Keratinocyte (primary cell): ENCODE results near the gene CFAP58. TPM values are rescaled to one million over a fixed set of nuclear protein-coding genes. Genes with fewer than 3 reads are reported as not detected.

Experiments used
- DNase-seq: peaks from one replicate; pipeline ENCODE4 v3.0.0-alpha.2; 2011; ENCODE audit warnings: low read depth, missing footprints, low spot score
- FAIRE-seq: peaks from 2 replicates; lab custom pipeline; 2011; peaks lifted over from hg19 to GRCh38; lab: Jason Lieb, UNC
- H2AFZ ChIP-seq: 2 replicates; pipeline ENCODE4 v1.6.0; 2012; ENCODE audit warnings: low read length, control low read depth, inconsistent platforms; ENCODE audit not compliant: control insufficient read depth
- H3K27ac ChIP-seq: 2 replicates; pipeline ENCODE4 v1.5.1; 2011; ENCODE audit warnings: low read length; ENCODE audit not compliant: control insufficient read depth, insufficient read depth
- H3K27me3 ChIP-seq: 3 replicates; pipeline ENCODE4 v1.6.0; 2011; ENCODE audit warnings: low read length; ENCODE audit not compliant: control insufficient read depth, insufficient read depth; ENCODE audit errors: extremely low read depth
- H3K36me3 ChIP-seq, 2 experiments: 2 replicates in 1 of 2; 3 replicates in 1 of 2; pipeline ENCODE4 v1.5.1; 2011; ENCODE audit warnings: low read length in 2 of 2, mild to moderate bottlenecking in 1 of 2; ENCODE audit not compliant: control insufficient read depth in 2 of 2, insufficient read depth in 2 of 2; ENCODE audit errors: extremely low read depth in 1 of 2
- H3K4me1 ChIP-seq: 3 replicates; pipeline ENCODE4 v1.5.1; 2011; ENCODE audit warnings: low read length; ENCODE audit not compliant: control insufficient read depth, insufficient read depth; ENCODE audit errors: extremely low read depth
- H3K4me2 ChIP-seq: 3 replicates; pipeline ENCODE4 v1.6.0; 2011; ENCODE audit warnings: low read depth, low read length; ENCODE audit not compliant: control insufficient read depth, insufficient read depth; ENCODE audit errors: extremely low read depth
- H3K4me3 ChIP-seq, 3 experiments: fragments of 200-600 bp in 1 of 3; sonication (generic) in 1 of 3; 2 replicates in 2 of 3; 3 replicates in 1 of 3; pipeline ENCODE4 v1.5.1; 2011 to 2016; ENCODE audit warnings: low read length in 3 of 3, mild to moderate bottlenecking in 3 of 3, control low read depth in 2 of 3, inconsistent platforms in 1 of 3, low read depth in 1 of 3, mixed read lengths in 1 of 3, mixed run types in 1 of 3, moderate library complexity in 1 of 3; ENCODE audit not compliant: control insufficient read depth in 2 of 3, insufficient read depth in 2 of 3; ENCODE audit errors: extremely low read depth in 1 of 3
- H3K79me2 ChIP-seq: 2 replicates; pipeline ENCODE4 v1.6.0; 2012; ENCODE audit warnings: low read length; ENCODE audit not compliant: control insufficient read depth, insufficient read depth
- H3K9ac ChIP-seq: 3 replicates; pipeline ENCODE4 v1.6.0; 2011; ENCODE audit warnings: low read length; ENCODE audit not compliant: control insufficient read depth, insufficient read depth; ENCODE audit errors: extremely low read depth
- H3K9me1 ChIP-seq: 3 replicates; pipeline ENCODE4 v1.6.0; 2011; ENCODE audit warnings: low read length; ENCODE audit not compliant: control insufficient read depth, insufficient read depth; ENCODE audit errors: extremely low read depth
- H3K9me3 ChIP-seq: 2 replicates; pipeline ENCODE4 v1.5.1; 2012; ENCODE audit warnings: low read depth, low read length; ENCODE audit not compliant: control insufficient read depth
- H4K20me1 ChIP-seq: 3 replicates; pipeline ENCODE4 v1.6.0; 2011; ENCODE audit warnings: low read length; ENCODE audit not compliant: control insufficient read depth, insufficient read depth; ENCODE audit errors: extremely low read depth
- CTCF ChIP-seq, 3 experiments: IDR thresholded peaks in 1 of 3; conservative IDR thresholded peaks in 1 of 3; optimal IDR thresholded peaks in 1 of 3; 2 replicates in 2 of 3; 3 replicates in 1 of 3; pipeline versions ENCODE3 to v1.5.1; 2011; ENCODE audit warnings: low read length in 3 of 3, mild to moderate bottlenecking in 3 of 3, moderate library complexity in 2 of 3, control low read depth in 1 of 3, inconsistent platforms in 1 of 3; ENCODE audit not compliant: insufficient read depth in 2 of 3; ENCODE audit errors: extremely low read depth in 1 of 3
- EZH2 ChIP-seq: IDR thresholded peaks from one replicate; pipeline ENCODE4 v1.6.1; 2012; ENCODE audit warnings: inconsistent platforms, mild to moderate bottlenecking, low read length, moderate library complexity
- dilution Hi-C: fragments of 300-500 bp; cut with MboI; formaldehyde crosslinking; loops from one replicate; pipeline ENCODE4 v1.7.0; 2020; ENCODE audit warnings: low sequenced_read_pairs; ENCODE audit not compliant: extremely low pct_ligation_motif_present
- polyA plus RNA-seq, 5 experiments: library from polyadenylated mRNA; depleted of rRNA in 3 of 5; stranded (reverse) in 3 of 5; stranded (forward) in 1 of 5; unstranded in 1 of 5; fragments of >200 nt; gene quantifications; 1 replicate in 1 of 5; 2 replicates in 3 of 5; 3 replicates in 1 of 5; pipeline versions ENCODE4 v1.2.1 to v1.2.3, GENCODE V29; 2011 to 2012; ENCODE audit warnings: missing spikeins in 2 of 5, low read depth in 1 of 5, low replicate concordance in 1 of 5

CFAP58 gene
- polyA plus RNA-seq, 1 donor (not counting 4 experiments of a cell fraction or from before 2014, with no cell fraction given): 2.3 TPM

- Histone ChIP-seq H3K4me3 (no peak overlapping the region), H3K9me1 (no peaks in the 10 kb centered on the region), H4K20me1 (no peaks in the 10 kb centered on the region), H3K27me3 (peaks cover 8% of the 10 kb centered on the region), H3K4me1 (peaks cover 38% of the 10 kb centered on the region), H2AFZ (no peak overlapping the region), H3K4me2 (peak overlapping the region; percentile 17), H3K27ac (no peak overlapping the region), H3K36me3 (no peaks in the 10 kb centered on the region), H3K9me3 (no peaks in the 10 kb centered on the region), H3K79me2 (no peaks in the 10 kb centered on the region), H3K9ac (no peak overlapping the region)
- no peak for FAIRE-seq
- no peak for DNase-seq
- dilution Hi-C loops: no loop called here
- TF ChIP-seq EZH2 (no peak), CTCF (optimal IDR thresholded peaks at IDR 0.05 in 1 of 3, IDR thresholded peaks at IDR 0.05 in 1 of 3, conservative IDR thresholded peaks at IDR 0.05 in 1 of 3; ENCODE audit: extremely low read depth in 1 of 3, insufficient read depth in 2 of 3, low read length in 3 of 3) (no peak)
These were observed 1.7 kb upstream of the CFAP58 start for GRCh38 chr10:104351919-104352318.

GRCh38 chr10:104359811-104360210, 6.2 kb downstream of the CFAP58 start:
- dilution Hi-C loops: no loop called here
- H3K27me3 ChIP-seq: peaks cover 8% of the 10 kb centered on the region
- no peaks in the 10 kb centered on the region for H3K9me1 ChIP-seq
- no peaks in the 10 kb centered on the region for H3K36me3 ChIP-seq
- no peak overlapping the region for H3K4me3 ChIP-seq
- H4K20me1 ChIP-seq: no peaks in the 10 kb centered on the region
- H2AFZ ChIP-seq: no peak overlapping the region
- FAIRE-seq: no peak
- no peaks in the 10 kb centered on the region for H3K4me1 ChIP-seq
- no peak overlapping the region for H3K4me2 ChIP-seq
- DNase-seq: no peak
- H3K9ac ChIP-seq: no peak overlapping the region
- no peaks in the 10 kb centered on the region for H3K9me3 ChIP-seq
- TF ChIP-seq EZH2 (no peak), CTCF (optimal IDR thresholded peaks at IDR 0.05 in 1 of 3, IDR thresholded peaks at IDR 0.05 in 1 of 3, conservative IDR thresholded peaks at IDR 0.05 in 1 of 3; ENCODE audit: extremely low read depth in 1 of 3, insufficient read depth in 2 of 3, low read length in 3 of 3) (no peak)
- H3K79me2 ChIP-seq: no peaks in the 10 kb centered on the region
- no peak overlapping the region for H3K27ac ChIP-seq
